Bronchial epithelial cell (primary cell): ENCODE data around the gene NLRP7. TPM values are rescaled to one million over a fixed set of nuclear protein-coding genes. Genes with fewer than 3 reads are reported as not detected.
"Not testable (repeated sequence)": the region's sequence is repeated elsewhere in the genome, so short reads cannot be mapped to it uniquely, and the experiment has no call there.

Experiments used
- DNase-seq: peaks from one replicate; pipeline ENCODE4 v3.0.0-alpha.2; 2010; ENCODE audit warnings: low read depth
- FAIRE-seq: peaks from 2 replicates; lab custom pipeline; 2011; peaks lifted over from hg19 to GRCh38; lab: Jason Lieb, UNC
- H3K27me3 ChIP-seq: 2 replicates; pipeline ENCODE4 v1.5.1; 2011; ENCODE audit warnings: low read length; ENCODE audit not compliant: control insufficient read depth, insufficient read depth
- H3K36me3 ChIP-seq: 2 replicates; pipeline ENCODE4 v1.5.1; 2011; ENCODE audit warnings: low read length; ENCODE audit not compliant: control insufficient read depth, insufficient read depth
- H3K4me3 ChIP-seq: 2 replicates; pipeline ENCODE4 v1.5.1; 2011; ENCODE audit warnings: mild to moderate bottlenecking, low read depth, low read length, control low read depth
- CTCF ChIP-seq: IDR thresholded peaks from 2 replicates; pipeline ENCODE4 v1.5.1; 2011; ENCODE audit warnings: mild to moderate bottlenecking, moderate library complexity, low read length, control low read depth, inconsistent platforms; ENCODE audit not compliant: insufficient read depth, severe bottlenecking
- total RNA-seq: library from RNA; depleted of rRNA; stranded (reverse); fragments of >200 nt; gene quantifications from 2 replicates; pipeline ENCODE4 v1.2.1, GENCODE V29; 2014

NLRP7 gene
- total RNA-seq, 1 donor from 2014 or later = not detected

GRCh38 chr19:54903303-54903702 lies 44.0 kb downstream of the NLRP7 start:
- TF ChIP-seq CTCF = no peak
- DNase-seq (no peak), FAIRE-seq (no peak)
- H3K36me3 ChIP-seq = no peaks in the 10 kb centered on the region
- no peak overlapping the region for H3K4me3 ChIP-seq
- H3K27me3 ChIP-seq = no peaks in the 10 kb centered on the region

- DNase-seq (no peak), FAIRE-seq (no peak)
- H3K36me3 ChIP-seq = no peaks in the 10 kb centered on the region
- H3K27me3 ChIP-seq = no peaks in the 10 kb centered on the region
- no peak for TF ChIP-seq CTCF
- H3K4me3 ChIP-seq = no peak overlapping the region
Measured at GRCh38 chr19:54902061-54902460, 45.3 kb downstream of the NLRP7 start.

GRCh38 chr19:54901153-54901552 lies 46.2 kb downstream of the NLRP7 start:
- not testable (repeated sequence) for DNase-seq, H3K36me3 ChIP-seq, H3K27me3 ChIP-seq, FAIRE-seq, H3K4me3 ChIP-seq

GRCh38 chr19:54899646-54900045 lies 47.7 kb downstream of the NLRP7 start:
- not testable (repeated sequence) for H3K27me3 ChIP-seq, DNase-seq, H3K36me3 ChIP-seq, H3K4me3 ChIP-seq, FAIRE-seq

GRCh38 chr19:54898685-54899084 lies 48.6 kb downstream of the NLRP7 start:
- DNase-seq, H3K27me3 ChIP-seq, FAIRE-seq, H3K36me3 ChIP-seq, H3K4me3 ChIP-seq: not testable (repeated sequence)

GRCh38 chr19:54896036-54896435 lies 51.3 kb downstream of the NLRP7 start:
- H3K4me3 ChIP-seq = no peak overlapping the region
- no peaks in the 10 kb centered on the region for H3K36me3 ChIP-seq
- no peaks in the 10 kb centered on the region for H3K27me3 ChIP-seq
- TF ChIP-seq CTCF = no peak
- no peak for FAIRE-seq
- no peak for DNase-seq

GRCh38 chr19:54894106-54894505 lies 53.2 kb downstream of the NLRP7 start:
- not testable (repeated sequence) for H3K36me3 ChIP-seq, H3K27me3 ChIP-seq, DNase-seq, H3K4me3 ChIP-seq, FAIRE-seq

- Histone ChIP-seq H3K36me3 (no peaks in the 10 kb centered on the region), H3K27me3 (no peaks in the 10 kb centered on the region), H3K4me3 (no peak overlapping the region)
- FAIRE-seq = no peak
- TF ChIP-seq CTCF = no peak
- DNase-seq = no peak
Measured at GRCh38 chr19:54893406-54893805, 53.9 kb downstream of the NLRP7 start.
